Measurements from ENCODE around the gene HSD17B3.

DNA sequence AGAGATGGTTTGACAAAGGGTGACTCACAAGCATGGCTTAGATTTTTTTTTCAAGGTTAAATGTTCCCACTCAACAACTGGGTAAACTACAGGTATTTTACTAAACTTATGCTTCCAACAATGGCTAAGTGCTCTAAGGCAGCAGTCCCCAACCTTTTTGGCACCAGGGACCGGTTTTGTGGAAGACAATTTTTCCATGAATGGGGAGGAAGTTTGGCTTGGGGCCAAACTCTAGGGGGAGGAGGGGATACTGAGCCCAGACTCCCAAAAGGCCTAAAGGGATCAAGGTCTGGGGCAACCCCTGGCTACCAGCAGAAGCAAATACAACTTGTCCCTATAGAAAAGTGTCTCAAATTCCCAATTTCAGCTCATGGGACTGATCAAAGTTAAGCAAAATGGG lies 32.0 kb upstream of the HSD17B3 start:
- TF ChIP-seq POLR2A (IDR thresholded peaks at IDR 0.05), result no peak
- TF ChIP-seq CTCF (IDR thresholded peaks at IDR 0.05), result no peak

Data from heart left ventricle (tissue), 13 donors.